Activated T-helper 9 cell treated with anti-CD3 and anti-CD28 coated beads, Interleukin-2, amount 50 U/mL, for 16 hours (primary cell): ENCODE measurements around the gene ANXA7.
"Not testable (repeated sequence)": the region's sequence is repeated elsewhere in the genome, so short reads cannot be mapped to it uniquely, and the experiment has no call there.

ENCODE experiments used
- DNase-seq: peaks from one replicate; pipeline ENCODE4 v3.0.0-alpha.2; 2020; ENCODE audit warnings: low read depth

Gene ANXA7

DNA sequence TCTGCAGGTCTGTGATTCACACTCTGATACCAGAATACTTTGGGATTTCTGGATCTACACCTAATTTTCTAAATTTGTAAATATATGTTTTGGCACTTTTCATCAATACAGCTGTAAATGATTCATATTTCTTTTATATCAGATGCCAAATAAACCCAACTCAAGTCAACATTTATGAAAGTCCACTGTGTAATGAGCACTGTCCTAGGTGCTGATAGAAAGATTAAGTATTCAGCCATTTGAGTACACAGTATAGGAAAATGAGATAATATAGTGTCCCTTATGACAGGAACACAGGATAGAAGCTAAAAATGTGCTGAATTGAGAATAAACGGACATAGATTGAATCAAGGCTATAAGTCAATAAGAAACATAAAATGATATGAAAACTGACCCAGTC lies 6.4 kb downstream of the ANXA7 start:
- no peak for DNase-seq

DNA sequence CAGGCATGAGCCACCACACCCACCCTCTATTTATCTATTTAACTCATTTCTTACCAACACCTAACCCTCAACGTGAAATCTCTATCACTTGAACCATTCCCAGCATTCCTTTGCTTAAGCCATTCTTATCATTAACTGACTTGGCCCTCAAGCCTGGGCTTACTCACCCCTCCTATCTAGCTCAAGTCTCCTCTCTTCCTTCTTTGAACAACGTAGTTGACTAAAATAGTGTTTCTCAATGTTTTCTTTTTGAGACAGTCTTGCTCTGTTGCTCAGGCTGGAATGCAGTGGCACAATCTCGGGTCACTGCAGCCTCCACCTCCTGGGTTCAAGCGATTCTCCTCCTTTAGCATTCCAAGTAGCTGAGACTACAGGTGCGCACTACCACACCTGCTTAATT lies 7.0 kb downstream of the ANXA7 start:
- DNase-seq, result no peak

DNA sequence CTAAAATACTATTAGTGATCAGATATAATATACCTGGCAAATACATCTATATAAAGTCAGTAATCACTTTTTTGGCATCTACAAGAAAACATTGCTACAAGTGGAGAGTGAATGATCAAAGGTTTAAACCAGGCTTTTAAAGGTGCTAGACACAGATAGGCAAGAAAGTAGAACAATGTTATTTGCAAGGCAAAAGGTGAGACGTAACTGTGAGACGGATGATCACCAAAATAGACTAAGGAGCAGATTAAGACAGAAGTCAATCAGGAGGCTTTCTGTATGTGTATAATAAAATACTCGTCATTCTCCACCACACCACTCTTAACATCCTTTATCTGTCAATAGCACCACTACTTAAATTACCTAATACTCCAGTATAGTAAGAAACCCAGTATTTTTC lies 8.3 kb downstream of the ANXA7 start:
- DNase-seq, result no peak

DNA sequence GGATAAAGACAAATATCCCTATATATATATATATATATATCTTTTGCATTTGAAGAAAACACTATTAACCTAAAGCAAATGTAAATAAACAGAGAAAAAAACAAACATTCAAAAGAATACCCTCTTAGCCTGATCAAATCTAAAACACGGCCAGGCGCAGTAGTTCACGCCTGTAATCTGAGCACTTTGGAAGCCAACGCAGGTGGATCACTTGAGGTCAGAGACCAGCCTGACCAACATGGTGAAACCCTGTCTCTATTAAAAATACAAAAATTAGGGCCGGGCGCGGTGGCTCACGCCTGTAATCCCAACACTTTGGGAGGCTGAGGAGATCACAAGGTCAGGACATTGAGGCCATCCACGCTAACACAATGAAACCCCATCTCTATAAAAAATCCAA lies 9.2 kb downstream of the ANXA7 start:
- no peak for DNase-seq

DNA sequence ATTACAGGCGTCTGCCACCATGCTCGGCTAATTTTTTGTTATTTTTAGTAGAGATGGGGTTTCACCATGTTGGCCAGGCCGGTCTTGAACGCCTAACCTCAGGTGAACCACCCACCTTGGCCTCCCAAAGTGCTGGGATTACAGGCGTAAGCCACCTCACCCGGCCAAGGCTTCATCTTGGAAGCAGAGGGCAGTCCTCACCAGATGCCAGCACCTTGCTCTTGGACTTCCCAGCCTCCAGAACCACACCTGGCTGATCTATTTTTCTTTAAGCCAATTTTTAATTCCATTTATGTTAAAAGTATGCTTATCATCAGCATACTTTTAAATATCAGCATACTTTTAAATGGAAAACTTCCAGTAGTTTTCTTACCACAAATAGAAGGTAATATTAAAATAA lies 12.2 kb downstream of the ANXA7 start:
- no peak for DNase-seq

DNA sequence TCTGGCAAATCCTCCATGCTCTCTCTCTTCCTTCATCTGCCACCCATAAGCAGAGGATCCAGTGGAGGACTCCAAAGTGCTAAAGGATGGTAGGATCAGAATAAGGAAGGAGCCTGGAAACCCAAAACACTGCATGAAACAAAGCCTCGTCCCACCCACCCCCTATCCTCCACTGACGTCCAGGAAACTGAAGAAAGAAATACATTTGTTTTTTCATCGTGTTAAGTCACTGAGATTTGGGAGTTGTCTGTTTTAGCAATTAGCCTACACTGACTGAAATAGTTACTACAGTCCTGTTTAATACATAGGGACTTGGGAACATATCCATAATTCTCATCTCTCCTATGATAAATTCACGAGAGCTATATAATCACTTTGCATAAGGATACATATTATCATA lies 14.8 kb downstream of the ANXA7 start:
- no peak for DNase-seq

DNA sequence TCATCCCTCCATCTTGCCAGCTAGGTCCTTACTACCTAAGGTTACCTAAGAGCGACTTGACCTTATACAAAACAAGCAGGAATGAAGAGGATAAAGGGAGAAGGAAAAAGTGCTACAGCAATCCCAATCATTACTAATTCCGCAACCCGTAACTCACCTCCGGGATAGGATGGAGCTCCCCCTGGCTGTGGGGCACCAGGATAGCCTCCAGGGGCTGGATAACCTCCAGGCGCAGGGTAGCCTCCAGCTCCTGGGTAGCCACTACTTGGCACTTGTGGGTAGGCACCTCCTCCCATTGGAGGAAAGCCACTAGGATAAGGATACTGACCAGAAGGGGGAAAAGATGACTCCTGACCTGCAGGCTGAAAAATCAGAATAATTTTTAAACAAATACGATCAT lies 15.8 kb downstream of the ANXA7 start:
- no peak for DNase-seq

DNA sequence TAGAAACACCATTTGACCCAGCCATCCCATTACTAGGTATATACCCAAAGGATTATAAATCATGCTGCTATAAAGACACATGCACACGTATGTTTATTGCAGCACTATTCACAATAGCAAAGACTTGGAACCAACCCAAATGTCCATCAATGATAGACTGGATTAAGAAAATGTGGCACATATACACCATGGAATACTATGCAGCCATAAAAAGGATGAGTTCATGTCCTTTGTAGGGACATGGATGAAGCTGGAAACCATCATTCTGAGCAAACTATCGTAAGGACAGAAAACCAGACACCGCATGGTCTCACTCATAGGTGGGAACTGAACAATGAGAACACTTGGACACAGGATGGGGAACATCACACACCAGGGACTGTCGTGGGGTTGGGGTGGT lies 19.5 kb downstream of the ANXA7 start:
- DNase-seq, result not testable (repeated sequence)

DNA sequence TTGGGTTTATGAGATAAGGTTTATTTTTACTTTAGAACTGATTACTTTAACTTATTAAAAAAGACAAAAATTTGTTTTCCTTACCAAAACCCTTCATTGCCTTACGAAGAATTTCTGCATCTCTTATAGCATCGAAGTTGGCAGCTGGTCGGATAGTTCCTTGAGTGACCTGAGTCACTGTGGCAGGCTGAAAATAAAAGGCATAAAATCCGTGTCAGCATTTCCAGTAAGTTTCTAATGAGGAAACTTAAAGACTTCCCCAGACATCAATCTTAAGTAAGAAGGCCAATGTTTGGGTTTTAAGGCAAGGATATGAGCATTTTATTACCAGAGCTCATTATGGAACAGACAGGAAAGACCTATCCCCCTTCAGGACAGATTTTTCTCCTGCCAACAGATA lies 25.6 kb downstream of the ANXA7 start:
- DNase-seq, result no peak

DNA sequence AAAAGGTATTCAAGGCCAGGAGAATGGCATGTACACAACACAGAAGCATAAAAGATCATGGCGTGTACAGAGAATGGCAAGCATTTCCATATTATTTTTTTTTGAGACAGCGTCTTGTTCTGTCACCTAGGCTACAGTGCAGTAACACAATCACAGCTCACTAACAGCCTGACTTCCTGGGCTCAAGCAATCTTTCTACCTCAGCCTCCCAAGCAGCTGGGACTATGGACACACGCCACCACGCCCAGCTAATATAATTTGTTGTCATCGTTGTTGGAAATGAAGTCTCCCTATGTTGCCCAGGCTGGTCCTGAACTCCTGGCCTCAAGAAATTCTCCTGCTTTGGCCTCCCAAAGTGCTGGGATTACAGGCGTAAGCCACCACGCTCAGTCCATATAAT lies 27.3 kb downstream of the ANXA7 start:
- DNase-seq, result no peak

DNA sequence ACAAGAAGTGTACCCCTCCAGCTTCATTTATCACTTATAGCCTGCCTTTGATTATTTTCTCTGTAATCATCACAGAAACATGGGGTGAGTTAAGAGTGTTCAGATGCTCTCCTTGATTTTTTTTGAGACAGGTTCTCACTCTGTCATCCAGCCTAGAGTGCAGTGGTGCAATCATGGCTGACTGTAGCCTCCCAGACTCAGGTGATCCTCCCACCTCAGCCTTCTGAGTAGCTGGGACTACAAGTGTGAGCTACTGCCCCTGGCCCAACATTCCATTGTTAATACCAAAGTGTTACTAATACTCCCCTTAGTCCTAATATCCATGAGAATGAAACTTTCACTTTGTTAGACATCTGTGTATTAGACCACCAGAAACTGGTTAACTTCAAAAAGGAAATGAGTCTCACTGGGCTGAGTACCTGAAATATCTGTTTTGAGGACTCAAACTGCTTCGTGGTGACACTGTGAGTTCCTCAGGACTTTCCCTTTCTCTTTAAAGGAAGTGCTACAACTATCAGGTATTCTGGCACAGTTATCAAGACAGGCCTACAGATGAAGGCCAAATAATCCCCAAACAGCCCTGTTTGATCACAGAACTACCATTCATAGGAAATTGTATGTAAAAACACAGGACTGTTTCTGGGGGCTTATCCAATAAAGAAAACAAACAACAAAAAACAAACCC lies 34.7 kb downstream of the ANXA7 start:
- no peak for DNase-seq

DNA sequence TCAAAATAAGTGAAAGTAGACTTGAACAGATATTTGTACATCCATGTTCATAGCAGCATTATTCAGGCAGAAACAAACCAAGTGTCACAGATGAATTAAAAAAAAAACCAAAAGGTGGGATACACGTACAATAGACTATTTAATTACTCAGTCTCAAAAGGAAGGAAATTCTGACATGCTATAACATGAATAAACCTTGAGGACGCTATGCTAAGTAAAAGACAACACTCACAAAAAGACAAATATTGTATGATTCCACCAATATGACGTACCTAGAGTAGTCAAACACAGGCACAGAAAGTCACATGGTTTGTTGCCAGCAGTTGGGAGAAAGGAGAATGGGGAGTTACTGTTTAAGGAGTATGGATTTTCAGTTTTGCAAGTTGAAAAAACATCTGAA lies 37.2 kb downstream of the ANXA7 start:
- no peak for DNase-seq

DNA sequence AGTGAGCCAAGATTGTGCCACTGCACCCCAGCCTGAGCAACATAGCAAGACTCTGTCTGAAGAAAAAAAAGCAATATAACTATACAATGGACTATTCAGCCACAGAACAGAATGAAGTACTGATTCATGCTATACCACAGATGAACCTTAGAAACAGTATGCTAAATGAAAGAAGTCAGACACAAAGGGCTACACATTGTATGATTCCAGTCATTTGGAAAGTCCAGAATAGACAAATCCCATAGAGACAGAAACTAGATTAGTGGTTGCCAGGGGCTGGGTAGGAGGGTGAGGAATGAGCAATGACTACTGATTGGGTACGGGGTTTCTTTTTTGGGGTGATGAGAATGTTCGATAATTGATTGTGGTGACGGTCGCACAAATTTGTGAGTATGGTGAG lies 45.6 kb downstream of the ANXA7 start:
- no peak for DNase-seq

DNA sequence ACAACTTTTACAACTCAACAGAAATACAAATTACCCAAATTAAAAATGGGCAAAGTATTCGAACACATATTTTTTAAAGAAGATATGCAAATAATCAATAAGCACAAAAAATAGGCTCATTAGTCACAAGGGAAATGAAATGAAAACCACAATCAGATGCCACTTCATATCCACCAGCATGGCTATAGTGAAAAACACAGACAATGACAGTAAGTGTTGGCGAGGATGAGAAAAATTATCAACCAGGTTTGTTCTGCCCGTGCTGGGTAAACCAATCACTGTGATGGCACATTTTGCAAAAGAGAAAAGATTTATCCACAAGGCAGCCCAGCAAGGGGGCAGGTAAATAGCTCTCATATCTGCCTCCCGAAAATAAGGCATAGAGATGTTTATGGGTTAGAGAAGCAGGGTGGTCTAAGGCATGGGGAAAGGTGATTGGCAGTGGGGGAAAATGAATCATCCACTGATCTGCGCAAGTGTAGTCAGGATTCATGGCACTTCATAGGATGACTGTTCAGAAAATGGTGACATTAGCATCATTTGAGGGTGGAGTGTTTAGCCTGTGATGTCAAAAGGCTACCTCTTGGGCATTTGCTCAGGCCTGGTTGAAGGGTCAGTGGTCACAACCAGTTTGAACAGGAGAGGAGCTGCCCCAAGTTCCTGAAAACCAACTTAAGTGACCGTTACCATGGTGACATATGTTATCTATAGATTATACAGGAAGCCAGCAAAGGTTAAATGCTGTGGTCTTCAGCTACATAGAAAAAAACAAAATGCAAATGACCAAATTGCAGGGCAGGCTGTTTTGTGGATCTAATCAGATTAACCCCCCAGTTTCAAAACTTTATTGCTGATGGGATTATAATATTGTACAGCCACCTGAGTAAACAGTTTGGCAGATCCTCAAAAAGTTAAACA lies 47.2 kb downstream of the ANXA7 start:
- no peak for DNase-seq

DNA sequence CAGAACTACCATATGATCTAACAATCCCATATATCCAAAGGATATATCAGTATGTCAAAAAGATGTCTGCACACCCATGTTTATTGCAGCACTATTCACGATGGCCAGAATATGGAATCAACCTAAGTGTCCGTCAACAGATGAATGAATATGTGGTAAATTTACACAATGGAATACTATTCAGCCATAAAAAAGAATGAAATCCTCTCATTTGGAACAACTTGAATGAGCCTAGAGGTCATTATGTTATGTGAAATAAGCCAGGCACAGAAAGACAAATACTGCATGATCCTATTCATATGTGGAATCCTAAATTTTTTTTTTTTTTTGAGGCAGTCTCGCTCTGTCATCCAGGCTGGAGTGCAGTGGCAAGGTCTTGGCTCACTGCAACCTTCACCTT lies 48.9 kb downstream of the ANXA7 start:
- DNase-seq, result no peak

DNA sequence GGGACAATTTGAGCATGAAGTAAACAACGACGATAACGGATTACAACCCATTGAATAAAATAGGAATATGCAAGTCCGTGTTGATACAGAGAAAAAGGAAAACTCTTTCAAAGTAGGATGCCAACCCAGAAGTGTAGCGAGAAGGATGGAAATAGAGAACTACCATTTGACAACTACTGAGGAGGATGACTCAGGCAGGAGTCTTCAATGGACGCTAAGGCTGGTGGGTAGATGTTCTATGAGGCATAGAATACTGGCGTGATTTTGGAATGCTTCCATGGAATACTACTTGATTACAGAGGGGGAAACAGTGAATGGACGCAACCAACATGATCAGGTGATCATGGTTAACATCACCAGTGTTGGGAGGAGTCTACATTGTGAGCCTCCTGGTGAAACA lies 54.4 kb downstream of the ANXA7 start:
- DNase-seq, result no peak

DNA sequence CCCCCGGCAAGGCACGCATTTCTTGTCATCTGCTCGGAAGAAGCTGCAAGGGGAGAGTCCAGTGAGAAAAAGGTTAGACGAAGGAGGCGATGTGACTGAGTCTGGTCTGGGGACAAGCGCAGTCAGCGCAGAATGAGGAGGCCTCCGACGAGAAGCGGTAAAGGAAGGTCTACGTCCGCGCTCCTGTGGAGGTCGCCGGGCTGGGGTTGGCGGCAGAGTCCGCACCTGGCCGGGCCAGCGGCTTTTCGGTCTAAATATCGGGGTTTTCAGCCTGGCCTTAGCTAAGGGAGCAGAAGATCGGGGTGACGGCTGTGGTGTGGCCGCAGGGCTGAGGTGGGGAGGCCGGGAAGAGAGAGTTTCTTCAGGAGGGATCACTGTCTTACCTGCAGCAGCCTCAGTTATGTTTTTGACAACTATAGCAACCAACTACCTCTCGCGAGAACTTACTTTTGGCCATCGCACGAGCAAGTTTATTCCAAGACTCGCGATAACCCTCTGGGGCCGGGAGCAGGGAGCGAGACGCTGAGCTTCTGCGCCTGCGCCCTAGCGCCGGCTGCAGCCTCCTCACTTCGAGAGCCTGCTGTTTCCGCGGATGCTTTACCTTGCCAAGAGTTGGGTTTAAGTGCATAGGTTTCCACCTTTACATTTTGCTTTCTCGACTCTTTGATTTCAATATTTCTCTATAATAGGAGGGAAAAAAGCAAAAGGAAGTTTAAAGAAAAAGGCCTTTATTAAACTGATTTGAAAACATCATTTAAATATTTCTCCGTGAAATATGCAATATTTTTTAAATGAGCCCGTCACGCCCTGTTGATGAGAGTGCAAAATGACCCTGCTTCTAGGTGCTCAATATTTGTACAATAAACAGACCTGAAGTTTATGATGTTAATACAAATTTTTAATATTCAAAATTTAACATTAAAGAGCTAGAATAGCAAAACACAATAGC lies 55.3 kb downstream of the ANXA7 start, which contains the start of gene CFAP70:
Gene CFAP70, minus strand, starts transcription at position 534 of the 949 bp plus-strand sequence. CDS start 4,068 bp downstream, outside the sequence.
- peak; percentile 83 for DNase-seq

DNA sequence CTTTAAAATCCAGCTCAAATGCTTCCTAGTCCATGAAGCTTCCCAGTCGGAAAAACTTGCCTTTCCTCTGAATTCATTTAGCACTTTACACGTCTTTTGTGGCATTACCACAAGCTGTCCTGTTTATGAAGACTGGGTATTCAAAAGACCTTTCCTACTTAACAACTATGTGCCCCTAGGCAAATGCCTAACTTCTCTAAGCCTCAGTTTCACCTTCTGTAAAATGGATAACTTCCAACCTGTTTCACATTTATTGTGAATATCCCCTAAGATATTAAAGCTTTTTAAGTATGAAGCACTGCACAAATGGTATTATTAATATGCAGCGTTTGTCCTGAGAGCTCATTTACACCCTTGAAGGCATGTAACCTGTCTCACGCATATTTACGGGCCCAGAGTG lies 56.0 kb downstream of the ANXA7 start:
- DNase-seq, result no peak

DNA sequence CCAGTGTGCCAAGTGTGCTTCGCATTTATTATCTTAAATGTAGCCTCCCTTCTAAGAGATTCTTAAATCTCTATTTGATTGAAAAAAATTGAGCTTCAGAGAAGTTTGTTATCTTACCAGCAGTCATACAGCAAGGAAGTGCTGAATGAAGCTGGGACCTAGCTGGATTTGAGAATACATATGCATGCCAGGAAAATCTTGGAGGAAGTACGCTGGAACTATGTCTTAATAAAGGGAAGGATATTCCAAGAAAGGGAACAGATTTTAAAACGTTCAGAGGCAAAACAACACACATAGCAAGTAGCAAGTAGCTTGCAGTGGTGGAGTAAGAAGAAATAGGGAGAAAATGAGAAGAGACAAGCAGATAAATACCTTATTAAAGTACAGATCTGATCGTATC lies 56.7 kb downstream of the ANXA7 start:
- no peak for DNase-seq

DNA sequence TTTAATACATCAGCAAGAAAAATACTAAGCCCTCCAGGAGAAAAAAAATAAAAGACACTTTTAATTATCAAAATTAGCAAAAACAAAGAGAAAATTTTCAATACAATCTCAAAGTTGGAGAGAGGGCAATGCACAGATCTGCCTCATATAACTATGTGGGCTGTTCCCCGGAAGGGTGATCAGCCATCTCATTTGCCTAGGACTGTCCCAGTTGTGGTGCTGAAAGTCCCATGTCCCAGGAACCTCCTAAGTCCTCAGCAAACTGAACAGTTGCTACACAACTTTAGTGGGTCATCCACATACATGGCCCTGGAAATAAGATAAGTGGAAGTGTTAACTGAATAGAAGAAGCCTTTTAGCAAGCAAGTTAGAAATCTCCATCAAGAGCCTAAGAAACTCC lies 69.6 kb downstream of the ANXA7 start:
- DNase-seq, result no peak

DNA sequence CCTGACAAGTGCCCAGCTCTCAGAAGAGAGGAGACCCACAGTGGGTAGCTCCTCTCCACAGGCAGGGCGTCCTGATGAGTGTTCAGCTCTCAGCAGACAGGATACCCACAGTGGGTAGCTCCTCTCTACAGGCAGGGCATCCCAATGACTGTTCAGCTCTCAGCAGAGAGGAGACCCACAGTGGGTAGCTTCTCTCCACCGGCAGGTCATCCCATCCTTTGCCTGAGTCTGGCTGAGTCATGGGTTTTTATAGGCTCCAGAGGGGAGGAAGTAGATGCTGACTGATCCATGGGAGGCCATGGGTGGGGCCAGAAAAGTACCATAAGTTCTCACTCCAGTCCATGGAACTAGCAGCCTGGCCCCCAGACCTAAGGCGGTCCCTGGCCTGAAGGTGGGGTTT lies 73.7 kb downstream of the ANXA7 start:
- DNase-seq, result no peak

DNA sequence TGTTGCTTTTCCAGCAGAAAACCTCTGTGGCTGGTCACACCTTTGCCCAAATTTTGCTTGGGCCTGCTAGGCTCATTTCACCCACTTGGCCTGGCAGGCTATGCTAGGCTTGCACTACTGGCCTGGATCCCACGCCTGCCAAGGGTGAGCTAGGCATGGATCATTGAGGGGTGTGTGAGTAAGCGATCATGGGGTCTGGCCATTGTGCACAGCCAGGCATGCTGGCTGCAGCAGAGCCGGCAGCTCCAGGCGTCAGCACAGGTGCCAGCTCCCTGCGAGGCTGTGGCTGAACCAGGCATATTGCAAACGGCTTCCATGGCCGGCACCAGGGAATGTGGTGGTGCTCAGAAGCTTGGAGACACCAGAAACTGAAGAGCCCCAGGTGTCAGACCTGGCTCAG lies 74.4 kb downstream of the ANXA7 start:
- no peak for DNase-seq
